CD14-positive monocyte (primary cell): ENCODE results near the gene PRKN. TPM values are rescaled to one million over a fixed set of nuclear protein-coding genes. Genes with fewer than 3 reads are reported as not detected.

Source experiments
- DNase-seq, 3 donors: peaks; one replicate each; pipeline ENCODE4 v3.0.0-alpha.2; 2011 to 2022
- H2AFZ ChIP-seq: 2 replicates; pipeline ENCODE4 v1.6.0; 2012; ENCODE audit warnings: mild to moderate bottlenecking, low read depth, low read length, inconsistent platforms; ENCODE audit not compliant: insufficient read depth, poor library complexity, severe bottlenecking
- H3K27ac ChIP-seq, 2 donors: 1 replicate in 1 of 2; 2 replicates in 1 of 2; pipeline ENCODE4 v1.5.1; 2012 to 2013; ENCODE audit warnings: low read length in 2 of 2, control low read depth in 1 of 2, inconsistent platforms in 1 of 2, low read depth in 1 of 2, mild to moderate bottlenecking in 1 of 2
- H3K27me3 ChIP-seq, 2 donors: one replicate each; pipeline versions ENCODE4 v1.6.0 to v1.6.1; 2011 to 2013; ENCODE audit warnings: low read length in 2 of 2; ENCODE audit not compliant: control insufficient read depth in 2 of 2, insufficient read depth in 2 of 2
- H3K36me3 ChIP-seq, 2 donors: replicated peaks in 1 of 2; 1 replicate in 1 of 2; 2 replicates in 1 of 2; pipeline versions ENCODE4 v1.5.1 to v1.6.1; 2012 to 2013; ENCODE audit warnings: low read length in 2 of 2, control low read depth in 1 of 2, inconsistent platforms in 1 of 2, mild to moderate bottlenecking in 1 of 2; ENCODE audit not compliant: insufficient read depth in 2 of 2, control insufficient read depth in 1 of 2
- H3K4me1 ChIP-seq, 2 donors: 1 replicate in 1 of 2; 2 replicates in 1 of 2; pipeline versions ENCODE4 v1.5.1 to v1.6.1; 2012 to 2013; ENCODE audit warnings: low read length in 2 of 2, control low read depth in 1 of 2, inconsistent platforms in 1 of 2, mild to moderate bottlenecking in 1 of 2, moderate library complexity in 1 of 2; ENCODE audit not compliant: insufficient read depth in 2 of 2, control insufficient read depth in 1 of 2
- H3K4me2 ChIP-seq: replicated peaks from 2 replicates; pipeline ENCODE3; 2012; ENCODE audit warnings: low read length, moderate library complexity, mild to moderate bottlenecking; ENCODE audit not compliant: poor library complexity, severe bottlenecking; ENCODE audit errors: extremely low read depth
- H3K4me3 ChIP-seq, 3 experiments: fragments of 200-600 bp in 1 of 3; sonication (generic) in 1 of 3; replicated peaks in 1 of 3; 1 replicate in 2 of 3; 2 replicates in 1 of 3; pipeline ENCODE4 v1.5.1; 2011 to 2013; ENCODE audit warnings: low read length in 3 of 3, mild to moderate bottlenecking in 3 of 3, control low read depth in 2 of 3, low read depth in 2 of 3, inconsistent platforms in 1 of 3, moderate library complexity in 1 of 3
- H3K79me2 ChIP-seq: 2 replicates; pipeline ENCODE4 v1.6.0; 2012; ENCODE audit warnings: mild to moderate bottlenecking, control low read depth, inconsistent platforms, low read length, moderate library complexity; ENCODE audit not compliant: insufficient read depth
- H3K9ac ChIP-seq: 2 replicates; pipeline ENCODE4 v1.6.0; 2017; ENCODE audit warnings: low read length, mild to moderate bottlenecking; ENCODE audit not compliant: insufficient read depth, poor library complexity, severe bottlenecking
- H3K9me3 ChIP-seq, 2 donors: replicated peaks in 1 of 2; 1 replicate in 1 of 2; 2 replicates in 1 of 2; pipeline versions ENCODE4 v1.5.1 to v1.6.1; 2012 to 2013; ENCODE audit warnings: low read length in 2 of 2, control low read depth in 1 of 2; ENCODE audit not compliant: control insufficient read depth in 1 of 2, insufficient read depth in 1 of 2
- H4K20me1 ChIP-seq: 2 replicates; pipeline ENCODE4 v1.6.0; 2012; ENCODE audit warnings: mild to moderate bottlenecking, low read length, control low read depth, moderate library complexity; ENCODE audit not compliant: insufficient read depth
- H3K27ac Mint-ChIP-seq, 7 donors: one replicate each; pipeline ENCODE4 v1.8.0; 2020; ENCODE audit warnings: mild to moderate bottlenecking in 7 of 7, mixed read lengths in 7 of 7, moderate library complexity in 6 of 7, inconsistent platforms in 2 of 7
- H3K27me3 Mint-ChIP-seq, 3 donors: one replicate each; pipeline ENCODE4 v1.8.0; 2021 to 2022; ENCODE audit warnings: low read depth in 3 of 3, mild to moderate bottlenecking in 3 of 3, mixed read lengths in 3 of 3, moderate library complexity in 3 of 3, inconsistent platforms in 1 of 3
- H3K36me3 Mint-ChIP-seq, 2 donors: one replicate each; pipeline ENCODE4 v1.8.0; 2020; ENCODE audit warnings: mixed read lengths in 2 of 2, inconsistent platforms in 1 of 2, mild to moderate bottlenecking in 1 of 2
- H3K4me1 Mint-ChIP-seq: one replicate; pipeline ENCODE4 v1.8.0; 2020; ENCODE audit warnings: mild to moderate bottlenecking, mixed read lengths
- H3K4me3 Mint-ChIP-seq, 2 donors: one replicate each; pipeline ENCODE4 v1.8.0; 2020; ENCODE audit warnings: mild to moderate bottlenecking in 2 of 2, mixed read lengths in 2 of 2, moderate library complexity in 1 of 2
- H3K9me3 Mint-ChIP-seq, 7 donors: one replicate each; pipeline ENCODE4 v1.8.0; 2020 to 2022; ENCODE audit warnings: mixed read lengths in 7 of 7, mild to moderate bottlenecking in 6 of 7, moderate library complexity in 6 of 7, inconsistent platforms in 2 of 7
- WGBS: methylation state at CpG from one replicate; pipeline ENCODE4 v1.1.5; 2013; ENCODE audit warnings: missing lambda C conversion rate; ENCODE audit not compliant: insufficient coverage; 5-methylcytosine and 5-hydroxymethylcytosine counted together
- intact Hi-C, 2 donors: fragments of 100-400 bp; cut with micrococcal nuclease; formaldehyde crosslinking; loops; one replicate each; pipeline versions ENCODE4 v1.15.0 to v1.15.1; 2023
- polyA plus RNA-seq, 3 donors: library from polyadenylated mRNA; depleted of rRNA in 1 of 3; unstranded in 2 of 3; stranded (reverse) in 1 of 3; fragments of 300-500 nt in 2 of 3; fragments of >200 nt in 1 of 3; fragmentation: Illumina TruSeq in 2 of 3; gene quantifications; 1 replicate in 2 of 3; 2 replicates in 1 of 3; pipeline ENCODE4 v1.2.3, GENCODE V29; 2012 to 2021
- TF ChIP-seq, protein P1 (sequence below): fragments of 200-600 bp; IDR thresholded peaks from one replicate; pipeline ENCODE4 v1.8.0; 2022; ENCODE audit warnings: antibody characterized with exemption, mild to moderate bottlenecking

Gene PRKN
- polyA plus RNA-seq, 3 donors, result 0.19 to 0.21 TPM; not detected in 1

DNA sequence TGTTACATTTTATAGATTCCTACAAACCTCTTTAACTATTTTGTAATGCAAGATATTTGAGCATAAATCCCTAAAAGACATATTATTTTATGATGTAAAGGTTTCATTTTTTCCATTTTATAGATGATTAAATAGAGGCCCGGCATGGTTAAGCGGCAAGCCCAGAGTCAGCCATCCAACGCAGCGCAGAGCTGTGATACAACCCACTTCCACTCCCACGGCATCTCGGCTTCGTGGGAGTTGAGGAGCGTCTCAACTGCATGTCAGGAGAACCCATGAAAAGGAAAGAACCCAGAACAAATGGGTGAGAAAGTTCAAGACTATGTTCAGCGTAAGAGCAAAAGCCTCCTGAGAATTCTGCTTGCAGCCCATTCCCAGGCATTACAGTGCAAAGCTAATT lies 488.2 kb downstream of the PRKN start:
- Mint-ChIP-seq H3K27ac (no peak overlapping the region), H3K4me1 (no peaks in the 10 kb centered on the region), H3K27me3 (peaks cover 0 to 3% (median 0%) of the 10 kb centered on the region in 3 donors), H3K4me3 (no peak overlapping the region), H3K36me3 (no peaks in the 10 kb centered on the region), H3K9me3 (peaks cover 0 to 6% (median 2%) of the 10 kb centered on the region in 7 donors)
- no peak overlapping the region for H2AFZ ChIP-seq
- no peaks in the 10 kb centered on the region for H3K4me1 ChIP-seq
- no peak overlapping the region for H3K27ac ChIP-seq
- intact Hi-C loops, result no loop called here
- no peaks in the 10 kb centered on the region for H3K9me3 ChIP-seq
- H3K4me3 ChIP-seq, result no peak overlapping the region
- H3K36me3 ChIP-seq, result no peaks in the 10 kb centered on the region
- TF ChIP-seq, protein P1, sequence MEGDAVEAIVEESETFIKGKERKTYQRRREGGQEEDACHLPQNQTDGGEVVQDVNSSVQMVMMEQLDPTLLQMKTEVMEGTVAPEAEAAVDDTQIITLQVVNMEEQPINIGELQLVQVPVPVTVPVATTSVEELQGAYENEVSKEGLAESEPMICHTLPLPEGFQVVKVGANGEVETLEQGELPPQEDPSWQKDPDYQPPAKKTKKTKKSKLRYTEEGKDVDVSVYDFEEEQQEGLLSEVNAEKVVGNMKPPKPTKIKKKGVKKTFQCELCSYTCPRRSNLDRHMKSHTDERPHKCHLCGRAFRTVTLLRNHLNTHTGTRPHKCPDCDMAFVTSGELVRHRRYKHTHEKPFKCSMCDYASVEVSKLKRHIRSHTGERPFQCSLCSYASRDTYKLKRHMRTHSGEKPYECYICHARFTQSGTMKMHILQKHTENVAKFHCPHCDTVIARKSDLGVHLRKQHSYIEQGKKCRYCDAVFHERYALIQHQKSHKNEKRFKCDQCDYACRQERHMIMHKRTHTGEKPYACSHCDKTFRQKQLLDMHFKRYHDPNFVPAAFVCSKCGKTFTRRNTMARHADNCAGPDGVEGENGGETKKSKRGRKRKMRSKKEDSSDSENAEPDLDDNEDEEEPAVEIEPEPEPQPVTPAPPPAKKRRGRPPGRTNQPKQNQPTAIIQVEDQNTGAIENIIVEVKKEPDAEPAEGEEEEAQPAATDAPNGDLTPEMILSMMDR, result no peak
- no peaks in the 10 kb centered on the region for H4K20me1 ChIP-seq
- 89% methylated on average over 5 of the region's 9 CpGs for WGBS
- H3K79me2 ChIP-seq, result no peaks in the 10 kb centered on the region
- H3K4me2 ChIP-seq, result no peak overlapping the region
- no peak for DNase-seq
- no peak overlapping the region for H3K9ac ChIP-seq
- no peaks in the 10 kb centered on the region for H3K27me3 ChIP-seq

DNA sequence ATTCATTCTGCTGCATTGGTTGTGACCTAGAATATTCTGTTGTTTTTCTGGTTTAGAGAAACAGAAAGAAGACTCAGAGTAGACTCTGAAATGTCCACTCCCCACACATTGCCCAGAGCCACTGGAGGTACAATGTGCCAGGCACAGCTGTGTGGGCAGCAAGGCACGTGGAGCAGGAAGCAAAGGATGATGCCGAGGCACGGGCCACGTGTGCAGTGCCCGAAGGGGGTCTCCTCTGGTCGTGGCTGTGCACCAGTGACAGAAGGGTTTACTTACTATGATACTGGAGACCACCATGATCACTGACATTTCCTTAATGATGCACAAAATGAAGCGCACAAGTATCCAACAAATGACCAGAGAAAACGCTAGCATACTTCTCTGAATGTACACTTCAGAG lies 488.9 kb downstream of the PRKN start:
- H3K79me2 ChIP-seq, result no peaks in the 10 kb centered on the region
- no peak overlapping the region for H2AFZ ChIP-seq
- no peaks in the 10 kb centered on the region for H3K27me3 ChIP-seq
- Mint-ChIP-seq H3K27me3 (peaks cover 0 to 3% (median 0%) of the 10 kb centered on the region in 3 donors), H3K4me3 (no peak overlapping the region), H3K36me3 (no peaks in the 10 kb centered on the region), H3K4me1 (no peaks in the 10 kb centered on the region), H3K9me3 (peaks cover 0 to 6% (median 3%) of the 10 kb centered on the region in 7 donors), H3K27ac (no peak overlapping the region)
- H3K27ac ChIP-seq, result no peak overlapping the region
- H3K4me2 ChIP-seq, result no peak overlapping the region
- intact Hi-C loops, result no loop called here
- no peaks in the 10 kb centered on the region for H3K4me1 ChIP-seq
- H4K20me1 ChIP-seq, result no peaks in the 10 kb centered on the region
- no peaks in the 10 kb centered on the region for H3K36me3 ChIP-seq
- DNase-seq, result no peak
- H3K9ac ChIP-seq, result no peak overlapping the region
- TF ChIP-seq, protein P1, result no peak
- no peaks in the 10 kb centered on the region for H3K9me3 ChIP-seq
- no peak overlapping the region for H3K4me3 ChIP-seq
- WGBS, result no CpG with 5 or more reads among the region's 8 CpGs
